Measurements from ENCODE around the gene CDK14. TPM values are rescaled to one million over a fixed set of nuclear protein-coding genes. Genes with fewer than 3 reads are reported as not detected.

The CDK14 gene
- polyA plus RNA-seq, 10 donors: 19.1 to 25.8 (median 21.8) TPM

DNA sequence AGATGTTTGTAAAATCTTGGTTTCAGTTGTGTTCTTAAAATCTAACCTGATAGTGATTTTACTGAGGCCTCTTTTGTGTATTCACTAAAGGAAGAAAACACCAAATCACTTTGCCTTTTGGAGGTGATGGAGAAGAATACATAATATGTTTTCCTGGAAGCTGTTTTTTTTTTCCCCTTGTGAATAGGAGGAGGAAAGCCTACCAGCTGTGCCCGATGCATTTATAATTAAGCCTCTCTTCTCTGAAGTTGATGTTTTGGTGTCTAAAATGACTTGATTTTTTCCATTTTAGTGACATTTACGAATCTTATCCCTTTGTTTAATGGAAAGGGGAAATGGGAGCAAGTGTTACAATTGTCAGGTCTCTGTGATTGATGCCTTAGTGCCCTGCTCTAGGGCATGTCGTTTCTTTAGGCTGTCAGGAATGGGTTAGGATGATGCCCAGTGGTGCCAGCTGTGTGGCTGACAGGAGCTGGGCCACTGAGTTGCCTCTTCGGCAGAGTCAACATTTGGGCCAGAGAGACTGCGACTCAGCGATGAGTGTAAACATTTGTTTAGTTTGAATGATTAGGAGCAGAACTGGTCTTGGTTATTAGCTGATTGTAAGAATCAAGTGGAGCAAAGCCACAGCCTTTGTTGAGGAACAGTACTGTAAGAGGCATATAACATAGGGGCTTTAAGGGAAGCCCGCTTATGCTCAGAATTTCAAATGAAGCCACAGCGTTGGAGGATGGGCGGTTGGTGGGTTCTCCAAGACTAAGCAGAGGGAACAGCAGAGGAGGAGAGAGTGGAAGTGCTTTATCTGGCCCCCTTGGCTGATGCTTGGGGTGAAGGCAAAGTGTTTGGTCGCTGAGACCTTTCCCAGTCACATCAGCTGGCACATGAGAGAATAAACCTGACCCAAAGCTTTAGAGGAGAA is 81.6 kb downstream of the CDK14 start:
- no peak for DNase-seq

DNA sequence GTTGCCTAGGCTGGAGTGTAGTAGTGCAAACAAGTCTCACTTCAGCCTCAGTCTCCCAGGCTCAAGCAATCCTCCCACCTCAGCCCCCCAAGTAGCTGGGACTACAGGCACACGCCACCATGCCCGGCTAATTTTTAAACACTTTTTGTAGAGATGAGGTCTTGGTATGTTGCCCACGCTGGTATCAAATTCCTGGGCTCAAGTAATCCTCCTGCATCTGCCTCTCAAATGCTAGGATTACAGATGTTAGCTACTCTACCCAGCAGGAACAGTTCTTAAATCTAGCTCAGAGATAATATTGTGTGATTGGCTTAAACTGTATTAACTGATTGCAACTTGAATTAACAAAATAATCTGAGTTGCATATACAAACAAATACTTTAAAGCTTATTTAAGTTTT is 82.9 kb downstream of the CDK14 start:
- no peak for DNase-seq

DNA sequence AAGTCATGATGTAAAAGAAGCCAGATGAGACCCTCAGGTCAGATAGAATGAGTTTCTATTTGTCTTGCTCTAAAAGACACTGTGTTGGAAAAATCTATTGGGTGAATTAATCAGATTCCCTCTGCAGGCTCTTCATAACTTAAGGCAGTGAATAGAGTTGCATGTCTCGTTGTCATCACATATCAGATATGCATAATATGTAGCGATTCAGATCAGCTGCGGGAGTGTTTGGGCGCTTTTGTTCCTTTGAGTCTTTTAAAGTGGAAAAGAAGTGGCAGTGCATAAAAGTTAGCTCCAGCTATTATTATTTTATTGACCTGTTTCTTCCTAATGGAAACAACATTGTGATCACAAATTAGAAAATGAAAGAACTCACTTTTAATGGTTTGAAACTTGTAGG is 84.4 kb downstream of the CDK14 start:
- DNase-seq: no peak

DNA sequence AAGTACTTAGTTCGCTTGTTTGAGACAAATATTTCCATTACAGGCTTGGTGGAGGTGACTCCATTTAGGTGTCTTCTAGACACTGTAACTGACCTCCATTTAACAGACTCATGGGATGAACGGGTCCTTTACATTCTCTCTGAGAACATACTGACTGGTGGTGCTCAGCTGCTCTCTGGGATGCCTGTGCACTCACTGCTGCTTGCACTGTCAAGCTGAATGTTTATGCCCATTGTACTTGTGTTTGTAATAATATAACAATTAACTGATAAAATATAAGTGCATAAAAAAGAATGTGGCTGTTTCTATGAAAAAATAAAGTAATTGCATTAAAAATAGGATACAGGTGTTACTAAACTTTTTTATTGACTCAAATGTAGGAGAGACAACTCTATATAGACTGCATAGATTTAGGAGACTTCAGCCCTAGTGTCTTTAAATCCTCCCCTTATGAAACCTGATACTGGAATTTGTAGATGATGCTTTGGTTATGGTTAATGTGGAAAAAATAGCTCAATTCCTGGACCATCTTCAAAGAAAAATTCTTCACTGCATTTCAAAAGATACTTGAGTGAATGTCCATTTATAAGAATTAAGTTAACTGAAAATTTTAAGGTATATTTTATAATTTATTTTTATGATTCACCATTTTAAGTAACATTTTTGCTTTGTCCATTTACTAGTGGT is 85.4 kb downstream of the CDK14 start:
- peak in 1 of 3 donors; percentile 46 for DNase-seq

DNA sequence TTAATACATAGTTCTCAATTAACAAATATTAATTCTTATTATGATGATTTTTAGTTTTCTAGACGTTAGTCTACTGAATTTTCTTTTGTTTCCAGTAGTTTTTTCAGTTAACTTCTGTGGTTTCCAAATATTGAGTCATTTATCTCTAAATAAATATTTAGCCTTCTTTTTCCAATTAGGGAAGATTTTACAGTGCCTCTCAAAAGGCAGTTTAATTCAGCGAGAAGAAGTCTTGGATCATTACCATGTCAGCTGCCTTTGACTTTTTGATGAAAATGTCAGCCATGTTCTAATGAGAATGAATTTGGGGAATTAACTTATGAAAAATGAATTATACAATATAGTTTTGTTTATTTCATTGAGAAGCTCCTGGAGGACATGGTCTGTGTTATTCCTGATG is 90.0 kb downstream of the CDK14 start:
- no peak for DNase-seq

DNA sequence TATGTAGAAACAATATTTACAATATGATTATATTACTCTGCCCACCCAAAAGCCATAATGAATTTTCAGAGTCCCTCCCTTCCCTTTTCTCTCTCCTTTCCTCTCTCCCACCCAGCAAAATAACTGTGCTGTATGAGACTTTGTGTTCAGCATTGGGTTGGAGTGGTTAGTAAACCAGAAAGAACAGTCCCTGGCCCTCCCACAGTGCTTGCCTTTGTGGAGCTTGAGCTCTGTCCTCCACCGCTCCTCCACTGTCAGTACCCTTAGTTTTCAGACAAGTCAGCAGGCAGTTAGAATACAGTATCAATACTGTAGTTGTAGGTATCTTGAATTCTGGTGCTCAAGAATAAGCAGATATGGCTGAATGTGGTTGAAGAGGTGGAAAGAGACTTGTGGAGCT is 92.7 kb downstream of the CDK14 start:
- DNase-seq: no peak

DNA sequence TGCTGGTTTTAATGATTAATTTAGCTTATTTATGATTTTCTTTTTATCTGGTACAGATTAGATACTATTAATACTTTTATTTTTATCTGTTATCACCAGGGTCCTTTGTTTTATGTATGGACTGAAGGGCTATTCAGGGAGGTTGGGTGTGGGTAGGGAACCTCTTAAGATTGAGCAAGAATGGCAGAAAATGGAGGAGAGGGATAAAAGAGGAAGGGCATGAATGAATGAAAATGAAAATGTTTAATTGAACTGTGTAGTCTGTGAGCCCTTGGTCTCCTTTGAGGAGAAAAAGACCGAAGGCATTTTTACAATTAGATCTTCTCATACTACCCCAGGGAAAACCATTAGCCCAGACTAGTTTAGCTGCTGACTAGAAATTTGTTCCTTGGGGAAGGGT is 93.1 kb downstream of the CDK14 start:
- DNase-seq: no peak

DNA sequence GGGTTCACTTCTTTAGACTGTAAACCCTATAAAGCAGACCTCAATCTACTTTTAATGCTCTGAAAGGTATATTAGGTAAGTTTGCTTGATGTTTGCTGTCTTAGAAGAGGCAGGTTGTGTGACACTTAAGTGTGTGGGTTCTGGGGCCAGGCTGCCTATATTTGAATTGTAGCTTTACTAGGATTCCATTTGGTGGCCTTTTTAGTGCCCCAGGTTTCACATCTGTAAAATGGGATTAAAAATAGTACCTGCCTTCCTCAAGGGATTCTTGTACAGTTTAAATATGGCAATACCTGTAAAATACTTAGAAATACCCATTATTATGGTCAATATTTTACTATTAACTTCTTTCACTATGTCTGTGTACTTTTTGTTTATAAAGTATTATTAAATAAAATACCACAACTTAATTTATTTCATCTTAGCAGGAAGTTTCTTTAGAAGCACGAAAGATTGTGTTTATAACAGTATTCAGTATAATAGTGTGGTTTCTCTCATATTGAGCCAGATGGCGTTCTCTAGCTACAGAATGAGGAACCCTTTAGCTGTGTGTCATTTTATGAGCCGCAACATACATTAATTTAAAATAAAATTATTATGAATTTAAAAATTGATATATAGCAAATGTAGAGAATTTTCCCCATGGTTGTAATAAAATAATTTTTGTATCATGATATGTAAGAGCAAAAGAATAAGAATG is 94.2 kb downstream of the CDK14 start:
- no peak for DNase-seq

DNA sequence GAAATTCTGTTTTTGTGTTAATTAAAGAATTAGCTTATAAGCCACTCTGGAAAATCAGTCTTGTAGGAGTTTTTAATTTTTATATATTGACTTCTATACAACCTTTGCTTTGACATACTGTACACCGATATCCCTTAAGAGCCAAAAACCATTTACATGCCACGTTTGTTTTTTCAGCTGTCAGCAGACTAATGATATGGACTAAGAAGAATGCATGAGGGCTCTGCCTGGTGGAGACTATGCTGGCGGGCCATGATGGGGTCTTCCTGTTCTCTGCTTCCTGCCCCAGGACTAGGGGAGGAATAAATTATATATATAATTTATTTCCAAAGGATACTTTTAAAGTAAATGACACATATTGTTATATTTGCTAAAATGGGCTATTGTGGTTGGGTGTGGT is 96.3 kb downstream of the CDK14 start:
- DNase-seq: no peak

DNA sequence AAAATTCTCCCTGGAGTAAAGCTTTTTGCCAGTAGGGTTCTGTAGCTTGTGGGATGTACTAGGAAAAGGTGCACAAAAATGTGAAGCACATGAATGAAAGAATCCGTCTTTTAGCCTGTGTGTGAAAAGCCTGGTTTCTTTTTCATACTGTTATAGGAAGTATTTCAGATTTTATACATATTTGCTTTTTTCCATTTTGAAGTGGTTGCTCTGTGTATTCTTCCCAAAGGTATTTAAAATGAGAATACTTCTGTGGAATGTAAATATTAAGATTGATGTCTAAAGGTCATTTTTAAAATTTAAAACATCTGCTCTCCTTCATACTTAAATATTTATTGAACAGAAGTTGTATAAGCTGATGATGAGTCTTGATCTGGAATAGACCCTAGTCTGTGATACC is 96.8 kb downstream of the CDK14 start:
- DNase-seq: no peak

DNA sequence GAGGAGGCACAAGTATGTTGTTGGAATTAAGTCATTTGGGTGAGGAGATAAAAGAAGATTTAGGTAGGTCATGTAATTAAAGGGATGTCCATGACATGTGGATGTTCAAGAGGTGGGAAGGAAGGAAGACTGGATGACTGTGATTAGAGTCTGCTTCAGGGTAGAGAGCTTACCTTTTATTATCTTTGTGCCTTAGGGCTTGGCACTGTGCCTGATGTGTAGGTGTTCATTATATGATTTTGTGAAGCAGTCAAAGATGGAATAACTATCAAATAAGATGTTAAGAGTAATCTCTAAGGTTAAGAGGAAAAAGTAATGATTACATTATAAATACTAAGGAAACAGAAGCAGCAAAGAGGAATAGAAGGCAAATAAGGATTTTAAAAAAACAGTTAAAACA is 97.8 kb downstream of the CDK14 start:
- DNase-seq: no peak

DNA sequence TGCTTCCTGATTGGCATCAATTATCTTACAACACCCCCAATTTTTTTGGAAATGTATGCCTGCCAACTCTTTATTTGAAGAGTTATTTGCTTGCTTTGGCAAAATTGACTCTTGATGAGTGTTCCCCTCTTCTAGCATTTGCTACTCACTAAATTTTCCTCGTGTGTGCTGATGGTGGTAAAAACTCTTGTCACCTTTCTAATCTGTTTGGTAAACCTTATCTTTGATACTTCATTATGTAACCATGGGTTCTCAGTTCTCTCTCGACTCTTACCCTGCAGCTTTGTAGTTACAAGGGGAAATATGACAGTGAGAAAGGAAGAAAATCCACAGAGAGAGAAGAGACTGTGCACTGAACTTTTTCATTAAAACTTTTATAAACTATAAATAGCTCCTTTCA is 102.5 kb downstream of the CDK14 start:
- DNase-seq: no peak

DNA sequence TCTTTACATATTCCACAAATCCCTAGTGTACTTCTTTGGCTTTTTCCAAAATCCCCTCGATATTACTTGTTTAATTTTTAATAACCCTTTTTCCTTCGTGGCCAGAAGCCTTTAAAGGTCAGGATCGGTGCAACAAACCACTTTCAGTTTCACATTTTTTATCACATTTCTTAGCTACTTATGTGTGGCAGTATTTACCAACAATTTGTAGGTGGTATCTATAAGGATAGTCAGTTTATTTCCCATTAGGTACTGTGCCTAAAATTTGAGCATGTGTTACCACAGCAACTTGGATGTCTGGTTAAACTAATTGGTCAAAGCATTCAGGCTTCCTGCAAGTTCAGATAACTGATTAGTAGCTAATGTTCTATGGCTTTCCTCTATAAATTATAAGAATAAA is 104.9 kb downstream of the CDK14 start:
- no peak for DNase-seq

DNA sequence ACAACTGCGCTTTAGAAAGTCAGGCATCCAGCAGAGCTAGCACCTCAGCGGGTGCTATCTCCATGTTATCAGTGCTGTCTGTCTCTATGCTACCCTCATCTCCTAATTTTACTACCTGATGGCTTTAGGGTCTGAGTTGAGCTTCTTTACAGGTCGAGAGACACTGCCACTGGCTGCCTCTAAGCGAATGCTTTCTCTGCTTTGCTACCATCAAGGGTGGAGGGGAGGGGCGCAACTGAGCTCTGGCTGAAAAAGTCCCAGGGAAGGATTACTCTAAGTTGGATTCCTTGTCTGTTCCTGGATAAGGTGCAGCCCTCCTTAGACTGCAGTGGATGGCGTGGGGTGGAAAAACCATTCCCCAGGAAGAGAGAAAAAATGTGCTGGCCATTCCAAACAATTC is 105.7 kb downstream of the CDK14 start:
- no peak for DNase-seq

DNA sequence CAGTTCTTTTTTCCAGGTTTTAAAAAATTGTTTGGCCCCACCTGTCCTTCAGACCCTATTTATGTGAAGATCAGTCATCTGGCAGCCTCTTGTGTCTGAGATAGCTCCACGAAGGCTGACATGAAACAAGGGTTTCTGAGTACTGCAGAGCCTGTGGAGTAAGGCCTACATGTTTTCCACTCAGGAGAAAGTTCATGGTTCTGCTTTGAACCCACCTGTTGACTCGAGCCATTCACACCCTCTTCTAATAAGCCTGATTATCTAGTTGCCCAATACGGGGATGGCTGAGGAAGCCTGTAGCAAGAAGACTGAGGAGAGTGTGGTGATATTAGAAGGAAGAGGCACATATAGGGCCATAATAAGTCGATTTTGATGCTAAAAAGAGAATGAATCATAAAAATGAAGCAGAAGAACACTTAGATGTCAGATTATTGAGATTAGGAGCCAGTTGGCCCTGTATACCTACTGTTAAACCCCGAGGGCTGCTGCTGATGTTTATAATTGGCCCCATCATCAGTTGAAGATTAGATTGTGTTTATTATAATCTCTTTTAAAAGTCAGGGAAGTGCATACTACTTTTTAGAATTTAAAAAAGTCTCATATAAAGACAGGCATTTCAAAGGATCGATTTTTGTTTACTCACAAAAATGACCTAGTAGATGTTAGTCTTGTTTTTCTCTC is 109.4 kb downstream of the CDK14 start:
- DNase-seq: no peak

DNA sequence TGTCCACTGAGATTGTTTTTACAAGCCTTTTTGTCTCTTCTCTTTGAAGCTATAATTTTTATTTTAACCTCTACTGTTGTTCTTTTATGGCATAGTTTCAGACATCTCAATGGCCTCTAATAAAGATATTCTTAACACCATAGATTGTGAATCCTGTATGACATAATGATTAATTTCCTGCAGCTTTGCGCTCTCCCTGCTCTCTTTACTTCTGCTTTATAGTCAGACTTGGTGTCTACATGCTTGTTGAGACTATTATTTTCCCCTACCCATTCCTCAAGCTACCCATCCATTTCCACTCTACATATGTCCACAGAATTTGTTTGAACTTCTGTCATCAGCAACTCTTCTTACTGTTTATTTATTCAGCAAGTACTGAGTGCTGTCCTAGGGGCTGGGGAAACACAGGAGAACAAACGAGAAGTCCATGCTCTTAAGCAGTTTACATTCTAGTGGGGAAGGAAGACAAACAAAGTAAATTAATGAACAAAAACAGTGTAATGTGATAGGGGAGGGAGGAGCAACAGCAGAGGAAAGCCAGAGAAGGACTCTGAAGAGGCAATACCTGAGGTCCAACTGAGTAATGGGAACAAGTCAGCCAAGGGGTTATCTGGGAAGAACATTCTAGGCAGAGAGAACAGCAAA is 110.1 kb downstream of the CDK14 start:
- no peak for DNase-seq

DNA sequence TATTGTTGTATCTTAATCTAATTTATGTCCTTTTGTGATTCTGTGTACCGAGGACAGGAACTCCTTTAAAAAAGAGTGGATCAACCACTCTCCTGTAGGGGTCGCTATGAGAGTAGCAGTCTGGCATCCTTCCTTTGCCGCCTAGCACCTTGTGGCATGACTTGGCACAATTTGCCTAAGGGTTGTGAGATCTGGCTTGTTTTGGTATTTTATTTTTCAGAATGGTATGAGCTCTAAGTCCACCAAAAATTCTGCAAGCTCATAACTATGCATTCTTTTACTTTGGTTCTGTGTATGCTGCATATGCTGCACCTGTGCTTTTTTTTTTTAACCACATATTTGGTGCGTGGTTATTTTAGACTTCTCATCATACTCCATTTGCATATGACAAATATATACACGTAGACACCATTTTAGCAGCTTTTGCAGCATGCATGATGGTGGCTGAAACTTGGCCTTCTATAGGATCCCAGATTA is 112.8 kb downstream of the CDK14 start:
- DNase-seq: no peak

DNA sequence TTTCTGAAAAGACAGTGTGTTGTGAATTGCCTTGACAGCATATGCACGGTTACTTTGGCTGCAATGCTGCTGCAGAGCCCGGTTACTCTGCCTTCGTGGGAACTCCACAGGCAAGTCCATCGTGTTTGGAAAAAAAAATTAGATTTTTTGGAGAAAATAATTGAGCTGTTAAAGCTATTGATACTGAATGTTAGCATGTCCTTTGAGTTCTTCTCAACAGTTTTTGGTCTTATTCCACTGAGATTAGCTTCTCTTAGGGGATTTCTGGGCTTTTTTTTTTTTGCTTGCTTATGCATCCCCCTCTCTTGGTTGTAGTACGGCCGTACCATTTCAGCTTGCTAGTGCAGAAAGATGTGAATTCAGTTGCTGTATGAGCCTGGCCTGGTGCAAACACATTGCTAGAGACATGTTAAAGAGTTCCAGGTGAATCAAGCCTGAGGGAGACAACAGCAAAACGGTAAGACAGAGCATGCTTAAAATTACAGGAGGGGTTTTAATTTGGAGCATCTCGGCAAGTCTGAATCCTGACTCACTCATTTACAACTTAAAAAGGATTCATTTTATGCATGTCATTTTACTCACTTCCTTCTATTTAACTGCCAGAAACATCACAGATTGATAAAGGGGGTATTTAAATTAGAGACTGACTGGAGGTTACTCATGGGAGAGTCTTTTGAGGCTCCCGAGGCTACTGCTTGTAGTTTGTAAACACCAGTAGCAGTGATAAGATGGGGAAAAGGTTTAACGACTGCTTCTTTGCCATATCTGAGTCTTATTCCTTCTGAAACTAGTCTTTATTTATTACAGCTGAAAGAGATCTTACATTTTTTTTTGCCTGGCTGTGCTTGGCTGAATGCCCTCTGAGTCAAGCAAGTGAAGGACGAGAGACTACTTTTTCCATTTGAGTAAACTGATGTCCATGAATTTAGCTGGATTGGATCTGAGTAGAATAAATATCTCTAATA is 113.7 kb downstream of the CDK14 start:
- peak; percentile 52 to 78 (median 71) for DNase-seq

DNA sequence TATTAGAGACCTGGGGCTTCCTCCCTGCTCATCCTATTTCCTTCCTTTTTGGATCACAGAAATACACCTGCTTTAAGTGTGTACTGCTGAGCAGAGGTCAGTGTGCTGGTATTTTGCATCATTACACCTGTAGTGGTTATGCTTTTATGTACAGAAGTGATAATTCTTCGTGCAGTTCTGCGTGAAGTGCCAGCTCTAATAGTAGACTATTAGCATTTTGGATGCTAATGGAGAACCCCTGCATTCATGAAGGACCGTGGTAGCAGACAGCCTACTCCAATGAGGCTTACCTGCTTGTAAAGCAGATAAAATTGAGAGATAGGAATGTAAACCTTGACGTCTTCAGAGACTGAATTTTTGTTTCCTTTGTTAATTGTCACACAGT is 114.3 kb downstream of the CDK14 start:
- DNase-seq: no peak

DNA sequence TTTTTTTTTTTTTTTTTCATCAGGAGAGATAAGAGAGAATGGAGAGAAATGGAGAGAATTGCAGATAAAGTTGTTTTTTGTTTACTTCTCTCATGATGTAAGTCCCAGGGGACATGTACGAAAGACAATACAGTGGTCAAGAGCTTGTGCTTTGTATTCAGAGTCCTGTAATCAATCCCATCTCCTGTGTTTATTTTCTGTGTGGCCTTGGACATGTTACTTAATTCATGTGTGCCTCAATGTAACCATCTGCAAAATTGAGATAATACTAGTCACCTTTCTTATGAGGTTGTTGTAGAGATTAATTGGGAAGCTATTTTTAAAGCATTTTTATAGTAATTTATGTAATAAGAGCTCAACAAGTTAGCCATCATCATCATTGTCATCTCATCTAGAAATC is 117.5 kb downstream of the CDK14 start:
- DNase-seq: no peak
